HG03025 (cell line): Measurements from ENCODE around the gene GJA4.

ENCODE experiments used
- ATAC-seq: cut with Tn5 transposase; IDR thresholded peaks from one replicate; pipeline ENCODE4 v1.9.1; 2021; ENCODE audit warnings: mild to moderate bottlenecking, moderate library complexity; ENCODE audit not compliant: unreplicated experiment, low FRiP score

Gene GJA4

GRCh38 chr1:34827341-34827941 lies 34.6 kb downstream of the GJA4 start:
- no peak for ATAC-seq

- no peak for ATAC-seq
These were observed 35.8 kb downstream of the GJA4 start for GRCh38 chr1:34828611-34829010.

GRCh38 chr1:34829250-34829649 lies 36.5 kb downstream of the GJA4 start:
- ATAC-seq: no peak

GRCh38 chr1:34831721-34832246 lies 39.0 kb downstream of the GJA4 start:
- ATAC-seq: no peak

GRCh38 chr1:34833711-34834110 lies 40.9 kb downstream of the GJA4 start:
- ATAC-seq: no peak

- ATAC-seq: no peak
These were observed 46.9 kb downstream of the GJA4 start for GRCh38 chr1:34839526-34840305.

GRCh38 chr1:34840426-34840825 lies 47.6 kb downstream of the GJA4 start:
- no peak for ATAC-seq

GRCh38 chr1:34842073-34842472 lies 49.3 kb downstream of the GJA4 start:
- no peak for ATAC-seq

GRCh38 chr1:34842952-34843371 lies 50.2 kb downstream of the GJA4 start:
- no peak for ATAC-seq

GRCh38 chr1:34843392-34844251 lies 50.8 kb downstream of the GJA4 start:
- ATAC-seq: no peak

- ATAC-seq: no peak
These were observed 51.4 kb downstream of the GJA4 start for GRCh38 chr1:34844252-34844634.
